ENCODE measurements around the gene PRDM15.

The PRDM15 gene

DNA sequence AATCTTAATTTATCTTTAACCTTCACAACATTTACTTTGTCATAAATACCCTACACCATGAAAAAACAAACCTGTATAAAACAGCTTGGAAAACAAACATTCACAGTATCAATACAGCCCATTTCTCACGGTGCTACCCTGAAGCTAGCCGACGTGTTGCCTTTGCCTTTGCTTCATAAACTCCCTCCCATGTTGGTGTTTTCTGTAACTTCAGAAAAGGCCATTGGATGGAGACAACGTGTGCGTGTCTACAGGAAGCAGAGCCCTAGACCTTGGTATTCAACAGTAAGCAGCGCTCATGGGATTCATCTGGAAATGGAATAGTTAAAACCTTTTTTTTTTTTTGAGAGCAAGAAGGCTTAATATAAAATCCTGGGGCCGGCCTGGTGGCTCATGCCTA, 7.2 kb upstream of the PRDM15 start:
- DNase-seq (ENCODE audit: low read depth), result no peak

DNA sequence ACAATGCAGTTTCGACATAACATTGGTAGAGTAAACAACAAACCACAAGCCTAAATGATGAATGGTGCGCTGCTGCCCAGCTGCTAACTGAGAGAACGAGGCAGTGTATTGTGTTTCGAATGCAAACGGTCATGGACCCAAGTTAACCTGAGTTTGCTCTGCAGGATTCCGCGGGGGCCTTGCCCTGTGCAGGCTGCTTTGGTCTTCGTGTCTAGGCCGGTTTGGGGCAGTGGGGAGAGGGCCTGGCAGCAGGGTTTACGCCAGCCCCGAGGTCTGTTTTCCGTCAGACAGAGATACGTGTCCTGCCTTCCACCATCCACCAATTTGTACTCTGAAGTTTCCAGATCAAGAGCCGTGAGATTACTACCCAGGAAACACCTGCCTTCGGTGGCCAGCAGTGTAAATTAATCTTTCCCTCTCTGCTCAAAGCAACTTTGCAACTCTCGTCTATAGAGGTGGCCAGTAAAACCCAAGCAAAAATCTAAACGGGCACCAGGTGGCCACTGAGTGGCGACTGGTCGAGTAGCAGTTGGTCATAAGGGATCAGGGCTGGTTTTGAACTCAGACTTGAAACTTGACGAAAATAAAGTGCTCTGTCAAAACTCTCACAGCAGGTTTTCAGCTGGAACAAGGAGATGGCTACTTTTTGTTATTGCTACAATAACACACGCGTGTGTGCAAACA, 6.3 kb upstream of the PRDM15 start:
- peak; percentile 15 for DNase-seq (ENCODE audit: low read depth)

DNA sequence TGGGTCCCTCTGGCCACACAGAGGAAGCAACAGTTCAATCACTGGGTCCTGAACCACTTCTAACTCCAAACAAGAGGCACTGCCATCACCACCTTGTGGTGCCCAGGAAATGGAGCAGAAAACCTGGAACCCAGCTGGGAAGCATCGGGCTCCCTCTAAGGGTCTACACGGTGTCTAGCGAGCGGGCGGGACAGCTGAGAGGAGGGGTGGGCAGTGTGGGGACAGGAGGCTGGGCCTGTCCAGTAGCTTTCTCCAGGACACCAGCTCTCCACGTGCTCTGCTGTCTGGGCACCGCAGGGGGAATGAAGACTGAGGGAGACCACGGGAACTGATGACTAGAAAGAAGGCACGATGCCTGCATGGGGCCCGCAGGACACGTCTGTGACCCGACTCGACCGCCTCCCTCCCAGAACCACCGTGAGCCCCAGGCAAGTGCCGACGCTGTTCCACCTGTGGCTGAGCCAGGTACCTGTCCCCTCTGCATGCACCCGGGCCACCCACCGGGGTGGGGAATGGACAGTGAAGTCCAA, 5.4 kb upstream of the PRDM15 start:
- DNase-seq (ENCODE audit: low read depth), result no peak

DNA sequence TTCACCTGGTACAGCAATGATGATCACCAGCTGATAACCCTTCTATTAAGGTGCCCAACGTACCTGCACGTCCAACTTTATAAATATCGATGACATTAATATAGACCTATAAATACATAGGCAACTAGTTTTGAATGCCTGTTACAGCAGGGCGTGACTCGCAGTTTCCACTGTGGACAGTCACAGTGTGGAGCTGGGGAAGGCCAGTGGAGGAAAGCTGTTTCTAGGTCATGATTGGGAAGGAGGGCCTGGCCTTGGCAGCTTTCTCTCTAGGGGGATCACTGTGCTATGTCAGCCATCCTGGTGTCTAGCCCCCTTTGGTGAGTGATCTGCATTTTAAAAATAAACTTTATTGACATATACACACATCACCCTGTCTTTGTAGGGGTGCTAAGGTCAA, 4.4 kb upstream of the PRDM15 start:
- no peak for DNase-seq (ENCODE audit: low read depth)

DNA sequence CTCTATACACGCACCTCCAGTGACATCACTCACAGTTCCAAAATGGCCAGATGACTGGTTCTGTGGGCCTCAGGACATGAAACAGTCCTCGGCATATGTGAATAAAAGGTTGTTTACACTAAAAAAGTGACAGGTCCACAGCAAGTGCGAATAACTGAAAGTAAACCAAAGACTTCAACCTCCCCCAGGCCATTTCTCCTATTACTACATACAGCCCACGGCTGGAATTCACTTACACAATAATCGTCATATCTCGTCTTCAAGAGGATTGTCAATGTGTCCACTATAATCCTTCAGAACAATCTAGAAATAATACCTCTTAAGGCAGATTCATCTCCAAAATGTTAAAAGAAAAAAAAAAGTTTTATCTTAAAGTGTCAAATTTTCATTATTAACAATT, 1.9 kb upstream of the PRDM15 start:
- DNase-seq (ENCODE audit: low read depth), result no peak

DNA sequence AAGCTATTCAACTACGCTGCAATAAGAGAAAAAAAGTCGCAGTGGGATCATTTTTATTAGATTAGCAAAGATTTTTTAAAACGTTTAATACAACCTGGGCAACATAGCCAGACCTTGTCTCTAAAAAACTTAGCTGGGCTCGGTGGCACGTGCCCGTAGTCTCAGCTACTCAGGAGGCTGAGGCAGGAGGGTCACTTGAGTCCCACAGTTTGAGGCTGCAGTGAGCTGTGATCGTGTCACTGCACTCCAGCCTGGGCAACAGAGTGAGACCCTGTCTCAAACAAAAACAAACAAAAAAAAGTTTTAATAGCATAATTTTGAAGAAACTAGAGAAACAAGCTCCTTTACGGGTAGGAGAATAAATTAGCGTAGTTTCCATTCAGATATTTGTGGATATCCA, 1.0 kb upstream of the PRDM15 start:
- no peak for DNase-seq (ENCODE audit: low read depth)

DNA sequence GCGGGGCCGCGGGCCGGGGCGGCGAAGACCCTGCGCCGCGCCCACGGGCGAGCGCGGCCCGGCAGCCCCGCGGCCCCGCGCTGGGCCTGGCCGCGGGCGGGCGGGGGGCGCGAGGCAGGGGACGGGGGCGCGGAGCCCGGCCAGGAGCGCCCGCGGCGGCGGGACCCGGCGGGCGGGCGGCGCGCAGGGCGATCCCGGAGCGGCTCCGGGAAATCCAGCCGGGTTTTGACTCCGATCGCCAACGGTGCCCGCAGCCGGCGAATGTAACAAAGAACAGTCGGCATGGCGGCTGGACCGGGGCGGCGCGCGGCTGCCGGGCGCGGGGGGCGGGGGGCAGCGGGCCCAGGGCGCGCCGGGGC, 334 bp downstream of the PRDM15 start:
- DNase-seq (ENCODE audit: low read depth), result peak; percentile 89

DNA sequence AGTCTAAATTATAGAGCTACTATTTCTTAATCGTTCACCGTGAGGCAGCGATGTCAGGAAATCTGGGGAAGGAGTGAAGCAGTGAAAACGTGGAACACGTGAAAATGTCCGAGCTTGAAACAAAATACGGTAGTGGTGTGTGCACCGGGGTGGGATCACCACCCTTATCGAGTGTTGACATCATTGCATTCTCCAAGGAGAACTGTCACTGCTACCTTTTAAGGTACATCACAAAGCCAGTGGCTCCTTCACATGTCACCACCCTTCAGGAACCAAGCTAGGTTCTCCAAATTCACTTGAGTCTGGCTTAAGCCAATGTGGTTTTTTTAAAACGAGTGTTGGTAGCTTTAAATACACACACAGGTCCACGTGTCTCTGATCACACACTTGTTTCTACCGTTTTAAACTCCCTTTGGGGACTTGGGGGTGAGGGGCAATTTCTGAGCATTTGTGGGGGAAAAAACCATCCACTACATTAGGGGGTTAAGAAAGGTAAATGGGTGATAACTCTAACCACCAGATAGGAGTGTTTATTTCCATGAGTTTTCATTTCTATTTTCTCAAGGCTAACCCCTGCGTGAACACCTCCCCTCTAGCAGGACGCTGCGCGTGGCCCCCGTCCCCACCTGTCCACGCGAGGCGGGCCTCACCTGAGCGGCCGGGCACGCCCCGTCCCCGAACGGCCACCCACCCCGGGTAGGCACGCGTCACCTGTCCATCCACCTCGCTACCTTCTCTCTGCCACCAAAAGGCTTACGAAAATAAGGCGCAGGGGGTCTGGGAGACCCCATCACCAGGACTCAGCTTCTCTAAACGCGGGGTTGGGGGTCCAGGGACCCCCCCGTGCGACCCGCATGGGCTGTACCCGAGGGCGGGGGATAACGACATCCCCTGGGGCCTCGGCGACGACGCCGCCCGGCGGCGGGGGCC, 978 bp downstream of the PRDM15 start:
- DNase-seq (ENCODE audit: low read depth), result peak; percentile 73

DNA sequence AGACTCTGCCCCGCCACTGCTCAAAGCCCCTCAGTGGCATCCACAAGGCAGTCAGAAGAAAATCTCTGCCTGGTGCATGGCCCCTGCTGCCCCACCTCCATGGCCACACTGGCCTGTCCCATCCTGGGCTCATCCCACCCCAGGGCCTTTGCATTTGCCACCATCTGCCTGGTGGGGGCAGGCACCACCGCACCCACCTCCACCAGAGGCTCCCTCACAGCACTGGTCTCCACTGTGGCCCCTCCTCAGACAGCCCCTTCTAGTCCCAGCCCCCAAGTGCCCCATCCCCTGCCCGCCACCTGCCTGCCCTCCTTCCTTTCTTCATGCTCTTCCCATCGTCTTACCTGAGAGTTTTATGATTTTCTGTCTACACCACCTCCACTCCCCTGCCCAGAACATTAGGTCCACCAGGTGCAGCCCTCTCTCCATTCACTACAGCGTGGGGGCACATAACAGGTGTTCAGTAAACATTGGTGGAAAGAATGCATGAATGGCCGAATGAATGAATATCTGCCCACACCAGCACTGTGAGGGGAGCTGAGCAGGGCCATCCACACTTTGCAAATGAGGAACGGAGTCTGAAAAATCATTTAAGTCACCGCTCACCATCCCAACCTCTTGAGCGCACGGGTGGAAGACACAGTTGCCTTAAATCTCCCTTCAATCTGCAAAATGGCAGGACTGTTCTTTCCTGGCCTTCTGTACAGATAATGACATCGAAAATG, 2.1 kb downstream of the PRDM15 start:
- DNase-seq (ENCODE audit: low read depth), result no peak

DNA sequence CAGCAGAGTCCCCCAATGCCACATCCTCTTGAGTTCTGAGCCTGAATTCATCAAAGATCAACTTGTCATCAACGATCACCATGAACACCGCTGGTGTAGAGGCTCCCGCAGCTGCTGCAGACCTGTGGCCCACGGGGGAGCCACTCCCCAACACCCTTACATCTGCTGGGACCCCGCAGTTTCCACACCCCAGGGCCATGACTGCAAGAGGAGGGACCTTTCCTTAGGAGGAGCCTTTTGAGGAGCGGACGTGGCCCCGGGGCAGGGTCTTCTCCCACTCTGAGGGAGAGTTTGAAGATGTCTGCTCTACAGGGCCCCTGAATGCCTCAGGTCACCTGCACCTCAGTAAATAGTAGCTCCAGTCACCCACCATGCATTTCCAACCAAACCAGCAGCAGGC, 2.7 kb downstream of the PRDM15 start:
- no peak for DNase-seq (ENCODE audit: low read depth)

DNA sequence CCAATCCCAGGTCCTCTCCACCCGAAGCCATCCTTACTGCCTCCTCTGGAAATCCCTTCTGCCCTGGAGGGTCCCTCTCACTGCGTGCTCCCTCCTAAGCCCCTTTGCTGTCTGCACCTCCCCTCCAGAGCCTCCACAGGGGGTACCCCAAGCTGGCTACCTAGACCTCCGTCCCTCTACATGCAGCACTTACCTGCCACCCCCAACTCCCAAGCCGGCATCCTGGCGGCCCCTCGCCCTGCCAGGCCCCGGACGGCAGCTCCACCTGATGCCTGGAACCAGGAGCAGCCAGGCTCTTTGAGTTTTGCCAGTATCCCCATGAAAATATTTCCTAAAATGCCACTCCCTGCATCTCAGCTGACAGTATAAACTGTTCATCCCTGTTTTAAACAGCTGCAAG, 4.1 kb downstream of the PRDM15 start:
- DNase-seq (ENCODE audit: low read depth), result no peak

DNA sequence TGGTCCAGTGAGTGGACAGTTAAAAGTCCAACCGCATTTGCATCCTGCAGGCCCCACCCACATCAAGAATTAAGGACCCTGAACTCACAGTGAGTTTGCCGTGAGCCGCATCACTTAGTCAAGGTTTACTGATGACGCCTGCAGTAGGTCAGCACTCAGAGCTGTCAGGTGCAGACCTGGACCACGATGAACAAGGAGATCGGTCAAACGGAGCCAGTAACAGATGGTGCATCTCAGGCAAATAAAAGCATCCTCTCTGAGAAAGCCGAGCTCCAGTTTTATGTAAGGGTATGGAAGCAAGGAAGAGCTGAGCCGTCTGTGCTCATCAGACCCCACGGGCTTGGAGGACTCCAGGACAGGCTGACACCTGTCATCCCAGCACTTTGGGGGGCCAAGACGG, 4.5 kb downstream of the PRDM15 start:
- no peak for DNase-seq (ENCODE audit: low read depth)

DNA sequence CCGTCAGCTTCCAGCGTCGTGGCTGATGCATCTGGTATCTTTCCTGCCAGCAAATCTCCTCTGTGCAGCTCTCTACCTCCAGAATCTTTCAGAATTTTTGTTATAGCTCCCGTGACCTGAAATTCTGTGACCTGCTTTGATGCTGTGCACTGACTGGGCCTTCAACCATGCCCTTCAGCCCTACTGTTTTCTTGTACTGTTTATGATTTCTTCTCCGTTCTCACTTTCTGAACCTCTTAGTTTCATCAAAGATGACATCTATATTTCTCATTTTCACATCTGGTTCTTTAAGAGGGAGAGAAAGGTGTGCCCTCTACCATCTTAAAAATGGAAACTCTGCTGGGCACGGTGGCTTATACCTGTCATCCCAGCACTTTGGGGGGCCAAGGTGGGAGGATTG, 5.7 kb downstream of the PRDM15 start:
- no peak for DNase-seq (ENCODE audit: low read depth)

DNA sequence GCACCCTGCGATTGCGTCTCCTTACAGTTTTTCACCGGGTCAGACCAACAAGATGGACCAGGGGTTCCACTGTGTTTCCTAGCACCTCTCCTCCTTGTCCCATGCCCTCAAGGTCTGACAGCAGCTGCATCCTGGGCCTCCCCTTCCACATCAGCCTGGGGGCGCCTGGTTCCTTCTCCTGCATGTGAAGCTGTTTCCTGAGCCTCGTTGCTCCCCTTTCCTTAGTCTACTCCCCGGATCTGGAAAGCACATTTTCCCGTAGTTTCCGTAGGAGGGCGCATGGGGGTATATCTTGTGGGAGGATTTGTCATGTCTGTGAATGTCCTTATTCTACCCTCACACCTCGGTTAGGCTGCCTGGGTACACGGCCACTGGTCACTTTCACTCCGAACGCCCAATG, 6.1 kb downstream of the PRDM15 start:
- no peak for DNase-seq (ENCODE audit: low read depth)

DNA sequence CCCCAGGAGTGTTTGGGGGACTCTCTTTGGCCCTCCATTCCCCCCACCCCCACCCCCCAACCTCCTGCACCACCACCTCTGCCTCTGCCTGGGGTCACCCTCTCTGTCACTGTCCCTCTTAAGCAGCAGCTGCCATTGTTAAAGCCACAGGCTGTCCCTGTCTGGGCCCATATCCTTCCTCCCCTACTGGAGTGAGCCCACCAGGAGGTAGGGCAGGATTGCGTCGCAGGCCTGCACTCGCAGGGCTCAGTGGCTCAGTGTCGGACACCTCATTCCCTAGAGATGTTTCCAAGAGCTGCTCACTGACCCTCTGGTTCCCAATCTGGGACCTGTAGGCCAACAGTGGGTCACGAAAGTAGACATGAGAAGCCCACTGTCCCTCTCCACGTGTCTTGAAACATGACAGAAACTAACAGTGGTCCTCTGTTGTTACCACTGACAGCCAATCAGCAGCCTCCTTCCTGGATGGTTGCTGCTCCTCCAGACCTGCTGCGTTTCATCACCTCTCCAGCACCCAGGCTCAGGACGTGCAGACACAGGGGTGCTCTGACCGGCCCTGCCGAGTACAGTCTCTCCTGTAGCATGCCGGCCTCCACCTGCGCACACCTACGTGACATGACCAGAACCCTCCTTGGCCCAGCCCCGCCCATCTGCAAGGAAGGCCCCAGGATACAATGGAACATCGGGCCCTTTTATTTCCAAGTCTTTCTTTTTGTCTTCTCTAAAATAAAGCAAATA, 7.7 kb downstream of the PRDM15 start:
- no peak for DNase-seq (ENCODE audit: low read depth)

DNA sequence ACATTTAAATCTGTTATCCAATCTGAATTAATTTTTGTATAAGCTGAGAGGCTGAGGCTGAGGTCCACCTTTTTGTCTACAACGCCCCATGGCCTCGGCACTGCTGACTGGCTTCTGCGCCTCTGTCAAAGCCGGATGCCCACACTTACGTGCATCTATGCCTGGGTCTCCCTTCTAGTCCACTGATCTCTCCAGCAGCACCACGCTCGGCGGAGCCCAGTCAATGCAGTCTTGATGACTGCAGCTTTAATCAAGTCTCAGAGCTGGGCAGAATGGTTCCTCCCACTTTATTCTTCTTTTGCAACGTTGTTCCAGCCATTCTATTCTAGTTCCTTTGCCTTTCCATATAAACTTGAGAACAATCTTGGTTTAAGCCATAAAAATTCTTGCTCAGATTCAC, 9.4 kb downstream of the PRDM15 start:
- peak; percentile 19 for DNase-seq (ENCODE audit: low read depth)

DNA sequence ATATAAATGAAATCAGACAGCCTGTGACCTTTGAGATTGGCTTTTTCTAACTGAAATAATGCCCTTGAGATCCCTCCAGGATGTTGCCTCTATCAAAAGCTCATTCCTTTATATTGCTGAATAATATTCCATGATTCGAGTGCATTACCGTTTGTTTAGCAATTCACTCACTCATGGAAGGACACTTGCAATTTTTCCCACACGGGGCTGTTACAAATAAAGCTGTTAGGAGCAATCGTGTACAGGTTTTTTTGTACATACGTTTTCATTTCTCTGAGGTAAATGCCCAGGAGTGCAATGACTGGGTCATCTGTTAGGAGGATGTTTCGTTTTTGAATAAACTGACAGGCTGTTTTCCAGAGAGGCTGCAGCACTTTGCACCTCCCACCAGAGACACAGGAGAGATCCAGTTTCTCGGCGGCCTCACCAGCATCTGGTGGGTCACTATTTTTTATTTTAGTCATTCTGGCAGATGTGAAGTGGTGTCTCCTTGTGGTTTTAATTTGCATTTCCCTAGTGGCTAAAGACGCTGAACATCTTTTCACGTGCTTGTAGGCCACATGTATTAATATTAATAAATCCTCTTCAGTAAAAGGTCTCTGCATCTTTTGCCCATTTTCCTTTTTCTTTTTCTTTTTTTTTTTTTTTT, 11.0 kb downstream of the PRDM15 start:
- peak; percentile 80 for DNase-seq (ENCODE audit: low read depth)

DNA sequence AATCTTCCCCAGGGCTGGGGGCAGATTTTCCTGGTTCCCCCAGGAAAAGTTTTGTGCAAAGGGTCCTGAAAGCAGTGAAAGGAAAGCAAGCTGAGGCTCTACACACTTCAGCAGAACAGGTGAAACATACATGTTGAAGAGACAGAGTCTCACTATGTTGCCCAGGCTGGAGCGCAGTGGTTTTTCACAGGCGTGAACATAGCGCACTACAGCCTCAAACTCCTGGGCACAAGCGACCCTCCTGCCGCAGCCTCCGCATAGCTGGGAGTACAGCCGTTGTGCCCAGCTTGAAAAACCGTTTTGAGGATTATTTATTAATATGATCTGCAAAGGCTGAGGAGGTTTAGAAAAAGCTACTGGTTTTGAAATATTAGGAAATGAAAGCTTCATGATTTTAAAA, 11.8 kb downstream of the PRDM15 start:
- no peak for DNase-seq (ENCODE audit: low read depth)

DNA sequence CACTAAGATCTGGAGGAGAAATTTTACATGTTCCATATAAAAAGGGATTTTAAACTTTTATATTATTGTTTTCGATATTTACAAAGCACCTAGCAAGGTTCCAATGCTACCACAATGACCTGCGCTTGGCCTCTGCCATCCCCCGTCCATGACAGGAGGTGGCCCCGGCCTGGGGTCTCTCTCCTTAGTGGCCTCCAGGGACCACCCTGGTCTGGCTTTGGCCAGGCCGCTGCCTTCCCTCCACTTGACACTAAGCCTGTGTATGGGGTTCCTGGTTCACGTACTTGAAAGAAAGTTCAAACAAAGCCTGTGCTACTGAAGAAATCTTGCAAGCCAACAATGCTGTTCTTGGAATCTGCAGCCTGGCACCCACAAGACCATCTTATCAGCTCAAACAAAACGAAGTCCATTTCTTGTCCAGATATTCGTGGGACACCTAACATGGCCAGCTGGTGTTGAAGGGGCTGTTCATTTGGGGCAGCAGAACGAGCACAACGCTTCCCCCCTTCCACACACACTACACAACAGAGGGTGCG, 12.8 kb downstream of the PRDM15 start:
- DNase-seq (ENCODE audit: low read depth), result no peak

DNA sequence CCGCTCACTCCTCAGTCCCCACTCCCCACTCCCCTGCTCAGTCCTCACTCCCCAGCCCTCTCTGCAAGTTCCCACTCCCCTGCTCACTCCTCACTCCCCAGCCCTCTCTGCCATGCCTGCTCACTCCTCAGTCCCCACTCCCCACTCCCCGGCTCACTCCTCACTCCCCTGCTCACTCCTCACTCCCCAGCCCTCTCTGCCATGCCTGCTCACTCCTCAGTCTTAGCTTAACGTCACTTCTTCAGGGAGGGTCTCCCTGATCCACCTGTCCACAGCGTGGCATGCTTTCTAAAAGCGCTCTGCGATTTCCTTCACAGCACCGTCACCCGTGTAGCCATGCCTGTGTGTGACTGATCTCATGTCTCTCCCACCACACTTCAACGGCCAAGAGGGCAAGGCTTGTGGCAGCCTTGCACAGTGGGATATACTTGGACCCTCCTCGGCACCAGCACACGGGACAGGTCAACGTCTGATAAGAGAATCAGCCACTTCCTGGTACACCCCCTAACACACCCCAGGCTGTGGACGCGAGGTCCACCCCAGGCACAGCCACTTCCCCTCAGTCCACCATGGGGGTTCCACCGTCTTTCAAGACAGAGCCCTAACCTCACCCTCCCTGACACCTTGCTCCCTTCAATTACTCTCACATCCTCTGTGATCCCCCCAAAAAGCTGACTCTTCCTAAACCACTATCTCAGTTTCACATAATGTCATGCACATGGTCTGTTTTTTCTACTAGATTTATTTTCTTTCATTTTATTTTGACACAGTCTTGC, 14.0 kb downstream of the PRDM15 start:
- DNase-seq (ENCODE audit: low read depth), result no peak
